IPS-11a (cell line): ENCODE measurements around the gene KAT14.
"Not testable (repeated sequence)": the region's sequence is repeated elsewhere in the genome, so short reads cannot be mapped to it uniquely, and the experiment has no call there.

Experiments used
- H3K4me3 ChIP-seq: one replicate; pipeline ENCODE4 v1.5.1; 2013; ENCODE audit warnings: low read depth, low read length, control low read depth

The KAT14 gene

GRCh38 chr20:18156045-18156444 lies 18.4 kb downstream of the KAT14 start:
- H3K4me3 ChIP-seq: no peak overlapping the region

DNA sequence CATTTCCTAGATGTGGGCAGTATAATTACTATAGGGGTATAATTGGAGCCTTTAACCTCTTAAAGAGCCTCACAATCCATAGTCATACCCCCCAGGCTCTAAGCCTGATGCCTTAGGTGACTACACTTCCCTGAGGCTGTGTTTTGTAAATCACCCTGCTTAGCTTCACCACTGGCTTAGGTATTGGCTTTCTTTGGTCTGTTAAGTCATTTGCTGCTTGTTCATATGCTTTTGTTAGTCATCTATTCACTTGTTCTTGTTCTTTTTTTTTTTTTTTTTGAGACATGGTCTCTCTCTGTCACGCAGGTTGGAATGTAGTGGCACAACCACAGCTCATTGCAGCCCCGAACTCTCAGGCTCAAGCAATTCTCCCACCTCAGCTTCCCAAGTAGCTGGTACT lies 26.7 kb downstream of the KAT14 start:
- H3K4me3 ChIP-seq: no peak overlapping the region

DNA sequence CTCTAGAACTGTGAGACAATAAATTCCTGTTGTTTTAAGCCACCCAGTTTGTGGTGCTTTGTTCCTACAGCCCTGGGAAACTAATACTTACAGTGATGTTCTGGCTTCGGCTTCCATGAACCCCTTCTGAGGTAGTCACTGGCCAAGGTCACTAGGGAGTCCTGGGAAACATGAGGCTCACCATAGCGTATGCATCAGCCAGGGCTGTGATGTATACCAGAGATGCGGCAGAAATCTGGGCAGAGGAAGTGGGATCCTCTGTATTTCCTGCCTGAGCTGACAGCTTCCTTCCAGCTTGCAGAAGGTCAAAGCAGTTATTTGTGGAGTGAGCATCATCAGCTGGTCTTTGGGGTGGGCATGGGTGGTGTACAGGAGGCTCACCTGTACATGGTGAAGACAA lies 27.9 kb downstream of the KAT14 start:
- no peak overlapping the region for H3K4me3 ChIP-seq

DNA sequence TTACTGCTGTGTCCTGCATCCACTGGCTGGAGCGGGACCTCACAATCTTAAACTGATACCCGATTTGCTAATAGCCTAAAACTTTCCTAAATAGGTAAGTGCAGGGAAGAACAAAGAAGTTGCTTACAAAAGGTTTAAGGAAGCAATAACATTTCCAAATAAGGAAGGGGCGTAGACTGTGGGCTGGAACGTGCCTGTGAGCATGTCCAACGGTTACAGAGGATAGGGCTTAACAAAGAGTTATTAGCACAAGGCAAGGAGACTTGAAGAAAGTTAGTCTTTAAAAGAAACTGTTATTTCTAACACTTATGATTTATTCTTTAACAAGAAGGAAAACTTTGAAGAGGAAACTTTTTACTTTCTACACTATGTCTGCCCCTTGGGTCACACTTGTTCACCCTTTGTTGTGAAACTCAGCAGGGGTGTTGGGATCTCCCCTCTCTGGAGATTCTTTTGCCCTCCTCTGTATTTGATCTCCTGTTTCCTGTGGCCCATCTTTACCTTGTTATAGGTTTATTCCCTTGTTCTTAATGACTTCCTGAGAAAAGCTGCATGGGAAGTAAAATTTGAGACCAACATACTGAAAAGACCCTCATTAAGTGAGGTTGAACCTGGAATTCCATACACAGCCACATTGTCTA lies 28.7 kb downstream of the KAT14 start:
- no peak overlapping the region for H3K4me3 ChIP-seq

- H3K4me3 ChIP-seq: no peak overlapping the region
Measured at GRCh38 chr20:18166950-18167349, 29.3 kb downstream of the KAT14 start.

DNA sequence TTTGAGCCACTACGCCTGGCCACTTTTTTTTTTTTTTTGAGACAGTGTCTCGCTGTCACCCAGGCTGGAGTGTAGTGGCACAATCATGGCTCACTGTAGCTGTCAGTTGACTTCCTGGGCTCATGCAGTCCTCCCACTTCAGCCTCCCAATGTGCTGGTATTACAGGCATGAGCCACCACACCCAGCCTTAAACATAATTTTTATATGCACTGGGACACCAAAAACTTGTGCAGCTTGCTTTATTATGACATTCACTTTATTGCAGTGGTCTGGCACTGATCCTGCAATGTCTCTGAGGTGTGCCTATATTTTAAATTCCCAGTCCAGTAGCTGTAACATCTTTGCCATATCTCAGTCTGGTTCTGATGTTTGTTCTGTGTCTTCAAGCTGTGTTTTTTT lies 34.7 kb downstream of the KAT14 start:
- no peak overlapping the region for H3K4me3 ChIP-seq

DNA sequence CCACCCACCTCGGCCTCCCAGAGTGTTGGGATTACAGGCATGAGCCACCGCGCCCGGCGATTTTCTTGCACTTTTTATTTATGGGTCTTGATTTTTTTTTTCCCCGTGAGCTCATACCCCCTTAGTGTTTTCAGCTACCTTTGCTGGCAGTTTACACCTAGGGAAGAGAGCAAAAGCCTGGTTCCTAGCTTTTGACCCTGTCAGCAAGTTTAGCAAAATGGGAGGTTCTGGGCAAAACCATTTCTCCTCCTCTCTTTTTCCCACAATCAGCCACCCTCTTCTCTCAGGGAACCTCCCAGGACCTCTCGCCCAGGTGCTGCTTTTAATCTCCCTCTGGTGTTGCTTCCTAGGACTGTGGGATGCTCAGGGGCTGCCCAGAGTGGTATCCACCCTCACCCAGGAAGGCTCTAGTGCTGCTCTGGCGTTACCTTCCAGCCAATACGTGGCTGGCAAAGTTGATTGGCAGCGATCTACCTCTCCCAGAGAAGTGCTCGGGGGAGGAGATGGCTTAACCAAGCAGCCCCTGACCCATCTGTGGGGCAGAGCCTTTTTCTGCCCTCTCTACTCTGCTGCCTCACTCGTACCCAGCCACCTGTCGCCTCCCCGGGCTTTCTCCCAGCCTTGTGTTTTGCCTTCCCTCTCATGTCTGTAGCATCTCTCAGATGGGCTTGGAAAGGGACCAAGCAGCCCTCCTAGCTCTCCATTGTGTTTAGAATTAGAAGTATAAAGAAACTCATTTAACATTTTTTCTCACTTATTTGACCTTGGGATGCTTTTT lies 37.4 kb downstream of the KAT14 start:
- no peak overlapping the region for H3K4me3 ChIP-seq

GRCh38 chr20:18176318-18176785 lies 38.7 kb downstream of the KAT14 start:
- H3K4me3 ChIP-seq: no peak overlapping the region

DNA sequence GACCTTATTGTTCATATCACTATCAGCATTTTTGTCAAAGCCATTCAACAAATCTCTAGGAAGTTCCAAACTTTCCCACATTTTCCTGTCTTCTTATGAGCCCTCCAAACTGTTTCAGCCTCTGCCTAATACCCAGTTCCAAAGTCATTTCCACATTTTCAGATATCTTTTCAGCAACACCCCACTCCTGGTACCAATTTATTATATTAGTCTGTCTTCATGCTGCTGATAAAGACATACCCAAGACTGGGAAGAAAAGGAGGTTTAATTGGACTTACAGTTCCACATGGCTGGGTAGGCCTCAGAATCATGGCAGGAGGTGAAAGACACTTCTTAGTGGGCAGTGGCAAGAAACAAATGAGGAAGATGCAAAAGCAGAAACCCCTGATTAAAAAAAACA lies 42.7 kb downstream of the KAT14 start:
- H3K4me3 ChIP-seq: not testable (repeated sequence)

GRCh38 chr20:18180815-18181214 lies 43.2 kb downstream of the KAT14 start:
- no peak overlapping the region for H3K4me3 ChIP-seq

DNA sequence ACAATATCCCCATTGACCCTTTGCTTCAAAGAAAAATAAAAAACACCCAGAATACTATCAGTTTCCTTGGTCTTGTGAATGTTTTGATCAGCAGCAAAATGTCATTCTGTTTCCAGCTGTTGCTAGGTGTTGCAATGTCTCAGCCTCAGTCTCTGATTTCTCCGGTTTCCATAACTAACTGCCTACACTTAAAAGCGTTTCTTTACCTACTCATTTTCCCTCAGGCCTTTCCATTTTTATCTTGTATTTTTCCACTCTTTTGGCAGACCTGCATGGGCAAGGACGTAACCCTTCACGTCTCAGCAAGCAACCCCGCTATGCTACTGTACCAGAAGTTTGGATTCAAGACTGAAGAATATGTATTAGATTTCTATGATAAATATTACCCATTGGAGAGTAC lies 49.4 kb downstream of the KAT14 start:
- H3K4me3 ChIP-seq: no peak overlapping the region

DNA sequence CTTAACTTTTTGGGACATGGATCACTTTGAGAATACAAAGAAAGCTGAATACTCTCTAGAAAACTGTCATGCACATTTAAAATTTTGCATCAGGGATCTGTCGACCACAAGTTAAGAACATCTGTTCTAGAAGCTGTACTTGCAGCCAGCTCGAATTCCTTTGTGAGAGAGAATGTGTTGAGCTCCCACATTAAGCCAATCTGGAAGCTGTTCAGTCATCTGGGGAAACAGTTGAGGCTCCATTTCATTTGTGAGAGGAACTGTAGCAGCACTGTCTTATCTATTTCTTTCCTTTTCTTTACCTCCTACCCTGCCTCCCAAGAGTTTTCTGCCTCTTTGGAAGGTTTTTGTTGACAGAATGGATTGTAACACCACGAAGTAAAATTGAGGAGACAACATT lies 50.8 kb downstream of the KAT14 start:
- H3K4me3 ChIP-seq: no peak overlapping the region

DNA sequence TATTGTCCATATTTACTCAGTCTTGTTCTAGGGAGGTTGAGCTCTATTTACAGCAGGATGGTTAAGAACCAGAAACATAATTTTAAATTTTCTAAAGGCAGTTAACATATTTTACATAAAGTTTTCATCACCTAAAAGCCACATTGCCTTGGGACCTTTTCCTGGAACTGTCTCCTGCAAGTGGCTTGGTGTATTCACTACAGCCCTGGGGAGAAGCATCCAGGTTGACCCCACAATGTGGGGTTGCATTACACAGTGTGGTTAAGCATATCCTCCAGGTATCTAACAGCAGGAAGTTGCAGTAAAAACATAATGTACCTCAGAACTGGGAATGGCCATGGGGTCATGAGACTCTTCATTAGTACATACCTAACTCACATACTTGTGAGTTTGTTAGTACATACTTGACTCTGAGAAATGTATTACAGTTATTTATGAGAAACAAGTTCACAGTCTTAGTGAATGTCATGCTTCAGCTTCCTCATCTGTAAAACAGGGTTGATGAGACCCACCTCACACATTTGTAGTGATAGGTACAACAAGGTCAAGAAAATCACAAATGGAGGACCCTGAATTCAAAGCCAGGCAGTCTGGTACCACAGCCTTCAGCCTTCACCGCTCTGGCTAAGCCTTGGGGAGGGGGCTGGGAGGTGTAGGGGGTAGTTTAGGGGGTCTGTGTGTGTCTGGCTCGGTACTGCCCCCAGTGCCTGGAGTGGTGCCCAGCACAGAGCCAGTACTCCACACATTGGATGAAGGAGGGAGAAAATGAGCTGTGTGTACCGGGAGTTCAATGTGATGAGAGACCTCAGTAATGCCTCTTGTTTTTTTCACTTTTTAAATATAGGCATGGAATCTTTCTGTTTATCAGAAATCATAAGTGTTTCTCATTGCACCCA lies 52.9 kb downstream of the KAT14 start:
- H3K4me3 ChIP-seq: no peak overlapping the region

DNA sequence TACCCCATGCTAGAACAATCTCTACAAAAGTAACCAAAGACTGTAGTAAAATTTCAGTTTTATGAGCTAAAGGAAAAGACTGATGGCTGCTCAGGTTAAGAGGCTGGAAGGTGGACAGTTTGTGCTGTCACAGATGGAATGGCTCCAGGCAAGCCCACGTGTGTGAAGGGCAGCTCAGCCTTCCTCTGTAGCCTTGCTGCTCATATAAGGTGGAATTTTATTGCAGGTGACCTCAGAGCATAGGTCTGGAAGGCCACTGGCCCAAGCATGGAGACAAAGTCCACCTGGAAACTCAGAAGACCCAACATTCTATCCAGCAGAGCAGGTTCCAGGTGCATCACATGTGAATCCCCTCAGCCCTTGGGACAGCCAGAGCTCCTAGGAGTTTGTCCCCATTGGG lies 53.6 kb downstream of the KAT14 start:
- no peak overlapping the region for H3K4me3 ChIP-seq

DNA sequence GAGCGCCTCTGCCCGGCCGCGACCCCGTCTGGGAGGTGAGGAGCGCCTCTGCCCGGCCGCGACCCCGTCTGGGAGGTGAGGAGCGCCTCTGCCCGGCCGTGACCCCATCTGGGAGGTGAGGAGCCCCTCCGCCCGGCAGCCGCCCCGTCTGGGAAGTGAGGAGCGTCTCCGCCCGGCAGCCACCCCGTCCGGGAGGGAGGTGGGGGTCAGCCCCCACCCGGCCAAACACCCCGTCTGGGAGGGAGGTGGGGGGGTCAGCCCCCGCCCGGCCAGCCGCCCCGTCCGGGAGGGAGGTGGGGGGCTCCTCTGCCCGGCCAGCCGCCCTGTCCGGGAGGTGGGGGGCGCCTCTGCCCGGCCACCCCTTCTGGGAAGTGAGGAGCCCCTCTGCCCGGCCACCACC lies 56.8 kb downstream of the KAT14 start:
- H3K4me3 ChIP-seq: not testable (repeated sequence)

GRCh38 chr20:18195931-18196330 lies 58.3 kb downstream of the KAT14 start:
- no peak overlapping the region for H3K4me3 ChIP-seq

- H3K4me3 ChIP-seq: no peak overlapping the region
Measured at GRCh38 chr20:18197382-18198070, 59.9 kb downstream of the KAT14 start.

DNA sequence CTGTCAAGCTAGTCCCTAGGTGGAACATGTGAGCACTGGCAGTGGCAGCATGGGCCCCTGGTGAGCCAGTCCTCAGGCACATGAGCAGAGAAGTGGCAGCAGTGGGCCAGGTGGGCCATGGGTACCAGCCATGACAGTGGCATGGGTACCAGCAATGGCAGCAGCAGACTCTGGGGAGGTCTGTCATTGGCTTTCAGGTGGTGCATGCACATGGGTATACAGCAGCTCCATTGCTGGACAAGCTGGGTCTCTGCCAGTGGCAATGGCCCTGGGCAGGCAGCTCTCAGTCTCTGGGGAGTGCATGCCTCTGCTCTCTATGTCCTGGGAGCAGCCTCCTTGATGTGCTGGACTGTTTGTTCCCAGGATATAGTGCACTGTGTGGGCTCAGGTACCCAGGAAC lies 65.3 kb downstream of the KAT14 start:
- H3K4me3 ChIP-seq: no peak overlapping the region

DNA sequence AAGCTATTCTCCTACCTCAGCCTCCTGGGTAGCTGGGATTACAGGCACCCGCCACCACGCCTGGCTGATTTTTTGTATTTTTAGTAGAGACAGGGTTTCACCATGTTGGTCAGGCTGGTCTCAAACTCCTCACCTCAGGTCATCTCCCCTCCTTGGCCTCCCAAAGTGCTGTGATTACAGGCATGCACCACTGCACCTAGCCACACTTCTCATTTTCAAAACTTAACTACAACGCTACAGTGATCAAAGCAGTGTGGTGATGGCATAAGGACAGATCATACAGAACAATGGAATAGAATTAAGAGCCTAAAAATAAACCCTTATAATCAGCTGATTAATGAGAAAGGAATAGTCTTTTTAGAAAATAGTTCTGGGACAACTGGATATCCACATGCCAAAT lies 66.0 kb downstream of the KAT14 start:
- not testable (repeated sequence) for H3K4me3 ChIP-seq

DNA sequence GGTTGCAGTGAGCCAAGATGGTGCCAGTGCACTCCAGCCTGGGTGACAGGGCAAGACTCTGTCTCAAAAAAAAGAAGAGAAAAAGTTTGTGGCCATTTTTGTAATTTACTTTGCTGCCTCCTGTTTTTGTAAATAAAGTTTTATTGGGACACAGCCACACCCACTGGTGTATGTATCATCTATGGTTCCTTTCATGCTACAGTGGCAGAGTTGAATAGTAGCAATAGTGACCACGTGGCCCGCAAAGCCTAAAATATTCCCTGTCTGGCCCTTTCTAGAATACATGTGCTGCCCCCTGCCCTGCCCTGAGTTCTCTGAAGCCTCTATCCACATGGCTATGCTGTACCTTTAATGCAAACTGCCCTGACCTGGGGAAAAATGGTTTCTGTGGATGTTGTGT lies 75.3 kb downstream of the KAT14 start:
- H3K4me3 ChIP-seq: no peak overlapping the region

DNA sequence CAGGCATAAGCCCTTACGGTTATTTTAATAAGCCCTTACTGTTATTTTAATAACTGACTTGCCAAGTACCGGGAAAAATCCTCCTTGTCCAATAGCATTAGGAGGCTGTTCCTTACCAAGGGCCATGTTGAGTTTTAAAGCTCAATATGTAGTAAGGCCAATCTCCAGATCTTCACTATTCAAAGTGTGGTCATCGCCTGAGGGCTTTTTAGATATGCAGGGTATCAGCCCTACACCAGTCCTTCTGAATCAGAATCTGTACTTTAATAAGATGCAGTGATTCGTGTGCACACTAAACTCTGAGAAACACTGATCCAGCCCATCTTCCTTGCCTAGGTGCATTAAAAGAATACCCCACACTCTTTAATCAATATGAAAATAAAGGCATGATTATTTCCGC lies 77.9 kb downstream of the KAT14 start:
- no peak overlapping the region for H3K4me3 ChIP-seq
